HG03439 (cell line): Measurements from ENCODE around the gene TNFAIP8L1.
"Not testable (repeated sequence)": the region's sequence is repeated elsewhere in the genome, so short reads cannot be mapped to it uniquely, and the experiment has no call there.

Source experiments
- ATAC-seq: cut with Tn5 transposase; IDR thresholded peaks from one replicate; pipeline ENCODE4 v1.9.1; 2021; ENCODE audit warnings: mild to moderate bottlenecking, moderate library complexity; ENCODE audit not compliant: unreplicated experiment

Gene TNFAIP8L1

GRCh38 chr19:4638828-4639530 is at the start of gene TNFAIP8L1:
TSS of gene TNFAIP8L1 (plus strand) at chr19:4639516. CDS start at chr19:4651870, 12,354 bp downstream.
- peak; percentile 86 for ATAC-seq

- no peak for ATAC-seq
These were observed 49.5 kb upstream of the TNFAIP8L1 start for GRCh38 chr19:4589579-4590410.

GRCh38 chr19:4590559-4590958 is 48.8 kb upstream of the TNFAIP8L1 start:
- ATAC-seq = no peak

GRCh38 chr19:4591320-4591719 is 48.0 kb upstream of the TNFAIP8L1 start:
- no peak for ATAC-seq

- ATAC-seq = no peak
These were observed 46.9 kb upstream of the TNFAIP8L1 start for GRCh38 chr19:4592445-4592844.

- ATAC-seq = no peak
These were observed 45.9 kb upstream of the TNFAIP8L1 start for GRCh38 chr19:4593409-4593851.

- no peak for ATAC-seq
These were observed 45.1 kb upstream of the TNFAIP8L1 start for GRCh38 chr19:4594201-4594600.

- ATAC-seq = not testable (repeated sequence)
These were observed 44.2 kb upstream of the TNFAIP8L1 start for GRCh38 chr19:4595158-4595557.

GRCh38 chr19:4596033-4596904 is 43.0 kb upstream of the TNFAIP8L1 start:
- no peak for ATAC-seq

GRCh38 chr19:4597278-4597974 is 41.9 kb upstream of the TNFAIP8L1 start:
- ATAC-seq = no peak

- ATAC-seq = no peak
These were observed 41.2 kb upstream of the TNFAIP8L1 start for GRCh38 chr19:4597975-4598671.

- no peak for ATAC-seq
These were observed 40.6 kb upstream of the TNFAIP8L1 start for GRCh38 chr19:4598712-4599111.

- no peak for ATAC-seq
These were observed 39.2 kb upstream of the TNFAIP8L1 start for GRCh38 chr19:4600082-4600481.

- ATAC-seq = no peak
These were observed 38.4 kb upstream of the TNFAIP8L1 start for GRCh38 chr19:4600893-4601292.

- ATAC-seq = no peak
These were observed 37.0 kb upstream of the TNFAIP8L1 start for GRCh38 chr19:4602173-4602788.

GRCh38 chr19:4602915-4603314 is 36.4 kb upstream of the TNFAIP8L1 start:
- no peak for ATAC-seq

GRCh38 chr19:4604912-4605311 is 34.4 kb upstream of the TNFAIP8L1 start:
- ATAC-seq = no peak

- no peak for ATAC-seq
These were observed 33.1 kb upstream of the TNFAIP8L1 start for GRCh38 chr19:4606181-4606580.

- no peak for ATAC-seq
These were observed 32.2 kb upstream of the TNFAIP8L1 start for GRCh38 chr19:4606921-4607678.
